WTC11 (cell line): ENCODE results near the gene ZNF467. TPM values are rescaled to one million over a fixed set of nuclear protein-coding genes. Genes with fewer than 3 reads are reported as not detected.

ENCODE experiments used
- ATAC-seq: fragments of 200-7000 bp; cut with Tn5 transposase; 2 replicates; pipeline ENCODE4 v1.10.0; 2021; ENCODE audit warnings: mild to moderate bottlenecking, moderate library complexity
- CTCF ChIA-PET: fragments of 300-600 bp; sonication (Branson Sonifier 250); formaldehyde crosslinking; loops from one replicate; lab custom pipeline; 2021; ENCODE audit warnings: antibody characterized with exemption; lab: Charles Lee
- POLR2A ChIA-PET: fragments of 350-600 bp; sonication (Branson Sonifier 250); formaldehyde crosslinking; loops from one replicate; lab custom pipeline; 2021; ENCODE audit warnings: antibody characterized with exemption; lab: Charles Lee
- DNase-seq: peaks from one replicate; pipeline ENCODE4 v3.0.0; 2021; ENCODE audit warnings: low spot score
- H3K27ac Mint-ChIP-seq: 2 replicates; pipeline ENCODE4 v1.8.0; 2021; ENCODE audit warnings: mixed read lengths
- H3K27me3 Mint-ChIP-seq: 2 replicates; pipeline ENCODE4 v1.8.0; 2021; ENCODE audit warnings: low read depth, mild to moderate bottlenecking, moderate library complexity, mixed read lengths
- H3K36me3 Mint-ChIP-seq: 2 replicates; pipeline ENCODE4 v1.8.0; 2021; ENCODE audit warnings: mixed read lengths
- H3K4me1 Mint-ChIP-seq: 2 replicates; pipeline ENCODE4 v1.8.0; 2022; ENCODE audit warnings: mixed read lengths
- H3K4me3 Mint-ChIP-seq: 2 replicates; pipeline ENCODE4 v1.8.0; 2021; ENCODE audit warnings: mild to moderate bottlenecking, moderate library complexity, mixed read lengths
- H3K9me3 Mint-ChIP-seq: 2 replicates; pipeline ENCODE4 v1.8.0; 2021; ENCODE audit warnings: mixed read lengths
- MXD4 ChIP-seq: fragments of 250-450 bp; sonication (Bioruptor Pico); IDR thresholded peaks from 2 replicates; pipeline ENCODE4 v1.8.0; 2021; ENCODE audit warnings: mild to moderate bottlenecking, moderate library complexity, borderline replicate concordance
- ZBTB21 ChIP-seq: sonication (generic); formaldehyde crosslinking; IDR thresholded peaks from 2 replicates; pipeline ENCODE4 v1.8.1; 2023; ENCODE audit warnings: mild to moderate bottlenecking, missing genetic modification reagents, borderline replicate concordance
- ZNF121 ChIP-seq: sonication (generic); formaldehyde crosslinking; IDR thresholded peaks from 2 replicates; pipeline ENCODE4 v1.8.0; 2023; ENCODE audit warnings: missing genetic modification reagents
- ZNF671 ChIP-seq: fragments of 250-450 bp; sonication (Bioruptor Pico); IDR thresholded peaks from 2 replicates; pipeline ENCODE4 v1.8.0; 2021; ENCODE audit warnings: mild to moderate bottlenecking
- total RNA-seq: library from RNA; stranded (reverse); gene quantifications from 3 replicates; pipeline ENCODE4 v1.2.3, GENCODE V29; 2021
- TF ChIP-seq, protein P1 (sequence below): sonication (generic); formaldehyde crosslinking; IDR thresholded peaks from 2 replicates; pipeline ENCODE4 v1.8.1; 2023; ENCODE audit warnings: mild to moderate bottlenecking, missing genetic modification reagents
- TF ChIP-seq, protein P2 (sequence below): sonication (generic); formaldehyde crosslinking; IDR thresholded peaks from 2 replicates; pipeline ENCODE4 v1.8.0; 2023; ENCODE audit warnings: missing genetic modification reagents
- TF ChIP-seq, protein P3 (sequence below): sonication (generic); formaldehyde crosslinking; IDR thresholded peaks from 2 replicates; pipeline ENCODE4 v1.8.0; 2022; ENCODE audit warnings: mild to moderate bottlenecking, missing genetic modification reagents
- TF ChIP-seq, protein P4 (sequence below): fragments of 200-600 bp; IDR thresholded peaks from 2 replicates; pipeline ENCODE4 v1.8.0; 2022; ENCODE audit warnings: antibody characterized with exemption
- TF ChIP-seq, protein P5 (sequence below): fragments of 250-450 bp; sonication (Bioruptor Pico); conservative IDR thresholded peaks from 2 replicates; pipeline ENCODE4 v1.9.0; 2021; ENCODE audit warnings: mild to moderate bottlenecking
- TF ChIP-seq, protein P6 (sequence below): fragments of 250-450 bp; sonication (Bioruptor Pico); IDR thresholded peaks from 2 replicates; pipeline ENCODE4 v1.9.0; 2021; ENCODE audit warnings: mild to moderate bottlenecking, borderline replicate concordance

ZNF467 gene
- total RNA-seq, 1 experiment from 2014 or later: 0.70 TPM

DNA sequence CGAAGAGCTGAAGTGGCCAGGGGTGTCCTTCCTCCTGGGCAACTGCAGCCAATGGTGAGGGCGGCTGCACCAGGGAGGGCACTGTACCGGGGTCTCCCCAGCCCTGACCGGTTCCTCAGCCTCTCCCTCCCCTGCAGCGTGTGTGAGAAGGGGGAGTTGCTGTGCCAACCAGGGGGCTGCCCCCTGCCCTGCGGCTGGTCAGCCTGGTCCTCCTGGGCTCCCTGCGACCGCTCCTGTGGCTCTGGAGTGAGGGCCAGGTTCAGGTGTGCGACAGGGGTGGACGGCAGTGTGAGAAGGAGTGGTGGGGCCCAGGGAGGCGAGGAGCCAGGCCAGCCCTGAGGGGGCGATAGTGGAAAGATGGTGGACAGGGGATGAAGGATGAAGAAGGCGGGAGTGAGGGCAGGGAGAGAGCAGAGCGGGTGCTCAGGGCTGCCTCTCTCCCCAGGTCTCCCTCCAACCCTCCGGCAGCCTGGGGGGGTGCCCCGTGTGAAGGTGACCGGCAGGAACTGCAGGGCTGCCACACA is 30.2 kb upstream of the ZNF467 start (continued):
- TF ChIP-seq, protein P1, sequence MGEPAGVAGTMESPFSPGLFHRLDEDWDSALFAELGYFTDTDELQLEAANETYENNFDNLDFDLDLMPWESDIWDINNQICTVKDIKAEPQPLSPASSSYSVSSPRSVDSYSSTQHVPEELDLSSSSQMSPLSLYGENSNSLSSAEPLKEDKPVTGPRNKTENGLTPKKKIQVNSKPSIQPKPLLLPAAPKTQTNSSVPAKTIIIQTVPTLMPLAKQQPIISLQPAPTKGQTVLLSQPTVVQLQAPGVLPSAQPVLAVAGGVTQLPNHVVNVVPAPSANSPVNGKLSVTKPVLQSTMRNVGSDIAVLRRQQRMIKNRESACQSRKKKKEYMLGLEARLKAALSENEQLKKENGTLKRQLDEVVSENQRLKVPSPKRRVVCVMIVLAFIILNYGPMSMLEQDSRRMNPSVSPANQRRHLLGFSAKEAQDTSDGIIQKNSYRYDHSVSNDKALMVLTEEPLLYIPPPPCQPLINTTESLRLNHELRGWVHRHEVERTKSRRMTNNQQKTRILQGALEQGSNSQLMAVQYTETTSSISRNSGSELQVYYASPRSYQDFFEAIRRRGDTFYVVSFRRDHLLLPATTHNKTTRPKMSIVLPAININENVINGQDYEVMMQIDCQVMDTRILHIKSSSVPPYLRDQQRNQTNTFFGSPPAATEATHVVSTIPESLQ (CRISPR knock-in tag): no peak
- TF ChIP-seq, protein P2, sequence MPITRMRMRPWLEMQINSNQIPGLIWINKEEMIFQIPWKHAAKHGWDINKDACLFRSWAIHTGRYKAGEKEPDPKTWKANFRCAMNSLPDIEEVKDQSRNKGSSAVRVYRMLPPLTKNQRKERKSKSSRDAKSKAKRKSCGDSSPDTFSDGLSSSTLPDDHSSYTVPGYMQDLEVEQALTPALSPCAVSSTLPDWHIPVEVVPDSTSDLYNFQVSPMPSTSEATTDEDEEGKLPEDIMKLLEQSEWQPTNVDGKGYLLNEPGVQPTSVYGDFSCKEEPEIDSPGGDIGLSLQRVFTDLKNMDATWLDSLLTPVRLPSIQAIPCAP (CRISPR knock-in tag): no peak
- TF ChIP-seq, protein P3, sequence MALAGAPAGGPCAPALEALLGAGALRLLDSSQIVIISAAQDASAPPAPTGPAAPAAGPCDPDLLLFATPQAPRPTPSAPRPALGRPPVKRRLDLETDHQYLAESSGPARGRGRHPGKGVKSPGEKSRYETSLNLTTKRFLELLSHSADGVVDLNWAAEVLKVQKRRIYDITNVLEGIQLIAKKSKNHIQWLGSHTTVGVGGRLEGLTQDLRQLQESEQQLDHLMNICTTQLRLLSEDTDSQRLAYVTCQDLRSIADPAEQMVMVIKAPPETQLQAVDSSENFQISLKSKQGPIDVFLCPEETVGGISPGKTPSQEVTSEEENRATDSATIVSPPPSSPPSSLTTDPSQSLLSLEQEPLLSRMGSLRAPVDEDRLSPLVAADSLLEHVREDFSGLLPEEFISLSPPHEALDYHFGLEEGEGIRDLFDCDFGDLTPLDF: no peak
- no peak for TF ChIP-seq ZBTB21
- TF ChIP-seq MXD4 (CRISPR knock-in tag): no peak

DNA sequence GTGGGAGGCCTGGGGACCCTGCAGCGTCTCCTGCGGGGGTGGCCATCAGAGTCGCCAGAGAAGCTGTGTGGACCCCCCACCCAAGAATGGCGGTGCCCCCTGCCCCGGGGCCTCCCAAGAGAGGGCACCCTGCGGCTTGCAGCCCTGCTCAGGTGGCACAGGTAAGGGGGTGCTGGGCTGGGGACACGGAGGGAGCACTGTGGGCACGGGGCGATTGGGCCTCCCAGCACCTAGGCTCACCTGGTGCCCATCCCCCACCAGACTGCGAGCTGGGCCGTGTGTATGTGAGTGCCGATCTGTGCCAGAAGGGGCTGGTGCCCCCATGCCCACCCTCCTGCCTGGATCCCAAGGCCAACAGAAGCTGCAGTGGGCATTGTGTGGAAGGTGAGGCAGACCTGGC is 29.6 kb upstream of the ZNF467 start:
- CTCF ChIA-PET: interaction anchor here (1.1 to 4.9 kb wide), 4 partner anchors 13 to 58 kb away, joined by 4 to 30 read pairs (median 6); no protein-coding TSS in a partner anchor
- TF ChIP-seq, protein P4, sequence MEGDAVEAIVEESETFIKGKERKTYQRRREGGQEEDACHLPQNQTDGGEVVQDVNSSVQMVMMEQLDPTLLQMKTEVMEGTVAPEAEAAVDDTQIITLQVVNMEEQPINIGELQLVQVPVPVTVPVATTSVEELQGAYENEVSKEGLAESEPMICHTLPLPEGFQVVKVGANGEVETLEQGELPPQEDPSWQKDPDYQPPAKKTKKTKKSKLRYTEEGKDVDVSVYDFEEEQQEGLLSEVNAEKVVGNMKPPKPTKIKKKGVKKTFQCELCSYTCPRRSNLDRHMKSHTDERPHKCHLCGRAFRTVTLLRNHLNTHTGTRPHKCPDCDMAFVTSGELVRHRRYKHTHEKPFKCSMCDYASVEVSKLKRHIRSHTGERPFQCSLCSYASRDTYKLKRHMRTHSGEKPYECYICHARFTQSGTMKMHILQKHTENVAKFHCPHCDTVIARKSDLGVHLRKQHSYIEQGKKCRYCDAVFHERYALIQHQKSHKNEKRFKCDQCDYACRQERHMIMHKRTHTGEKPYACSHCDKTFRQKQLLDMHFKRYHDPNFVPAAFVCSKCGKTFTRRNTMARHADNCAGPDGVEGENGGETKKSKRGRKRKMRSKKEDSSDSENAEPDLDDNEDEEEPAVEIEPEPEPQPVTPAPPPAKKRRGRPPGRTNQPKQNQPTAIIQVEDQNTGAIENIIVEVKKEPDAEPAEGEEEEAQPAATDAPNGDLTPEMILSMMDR: no peak
- TF ChIP-seq, all 79 proteins: peak for 0
- H3K27ac Mint-ChIP-seq: no peak overlapping the region
- no peak overlapping the region for H3K4me3 Mint-ChIP-seq
- H3K36me3 Mint-ChIP-seq: no peaks in the 10 kb centered on the region
- no peaks in the 10 kb centered on the region for H3K4me1 Mint-ChIP-seq
- H3K9me3 Mint-ChIP-seq: no peaks in the 10 kb centered on the region
- no peak for ATAC-seq
- POLR2A ChIA-PET: no interaction called here
- no peak for DNase-seq
- H3K27me3 Mint-ChIP-seq: no peaks in the 10 kb centered on the region

DNA sequence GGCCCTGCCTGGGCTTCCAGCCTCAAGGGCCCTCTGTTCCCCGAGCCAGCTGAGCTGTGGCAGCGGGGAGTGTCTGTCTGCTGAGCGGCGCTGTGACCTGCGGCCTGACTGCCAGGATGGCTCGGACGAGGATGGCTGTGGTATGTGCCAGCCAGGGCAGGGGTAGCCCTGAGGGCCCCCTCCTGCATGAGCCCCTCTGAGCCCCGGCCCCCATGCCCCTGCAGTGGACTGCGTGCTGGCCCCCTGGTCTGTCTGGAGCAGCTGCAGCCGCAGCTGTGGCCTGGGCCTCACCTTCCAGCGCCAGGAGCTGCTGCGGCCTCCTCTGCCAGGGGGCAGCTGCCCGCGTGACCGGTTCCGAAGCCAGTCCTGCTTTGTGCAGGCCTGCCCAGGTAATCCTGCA is 28.4 kb upstream of the ZNF467 start:
- Mint-ChIP-seq H3K27me3 (no peaks in the 10 kb centered on the region), H3K9me3 (no peaks in the 10 kb centered on the region), H3K4me3 (no peak overlapping the region), H3K27ac (no peak overlapping the region), H3K4me1 (no peaks in the 10 kb centered on the region), H3K36me3 (no peaks in the 10 kb centered on the region)
- CTCF ChIA-PET: interaction anchor here (1.3 to 4.9 kb wide), 4 partner anchors 12 to 60 kb away, joined by 4 to 30 read pairs (median 6); no protein-coding TSS in a partner anchor
- DNase-seq: no peak
- no peak for ATAC-seq
- POLR2A ChIA-PET: no interaction called here
- TF ChIP-seq, protein P5, sequence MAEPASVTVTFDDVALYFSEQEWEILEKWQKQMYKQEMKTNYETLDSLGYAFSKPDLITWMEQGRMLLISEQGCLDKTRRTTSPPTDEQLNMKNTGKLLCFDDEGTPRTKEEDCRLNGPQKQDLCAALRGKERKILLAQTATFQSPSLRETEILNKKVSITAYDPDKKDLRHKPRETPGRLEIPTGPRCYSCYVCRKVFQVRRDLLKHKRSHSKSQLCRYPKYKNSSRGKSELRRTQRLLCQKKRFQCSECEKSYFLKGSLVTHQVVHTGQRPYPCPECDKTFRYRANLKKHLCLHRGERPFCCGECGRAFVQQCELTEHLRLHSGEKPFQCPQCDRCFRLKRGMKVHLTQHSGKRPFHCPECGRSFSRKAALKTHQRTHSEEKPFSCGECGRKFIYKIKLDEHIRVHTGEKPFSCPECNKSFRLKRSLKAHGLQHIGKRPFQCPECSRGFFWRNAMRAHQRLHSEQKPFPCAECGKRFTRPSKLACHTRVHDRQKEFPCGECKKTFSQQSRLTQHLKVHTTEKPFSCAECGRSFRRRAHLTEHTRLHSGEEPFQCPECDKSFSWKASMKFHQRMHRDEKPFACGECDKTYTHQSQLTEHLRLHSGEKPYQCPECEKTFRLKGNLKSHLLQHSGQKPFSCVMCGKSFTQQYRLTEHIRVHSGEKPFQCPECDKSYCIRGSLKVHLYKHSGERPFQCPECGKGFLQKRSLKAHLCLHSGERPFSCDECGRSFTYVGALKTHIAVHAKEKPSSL (CRISPR knock-in tag): no peak
- TF ChIP-seq, protein P6, sequence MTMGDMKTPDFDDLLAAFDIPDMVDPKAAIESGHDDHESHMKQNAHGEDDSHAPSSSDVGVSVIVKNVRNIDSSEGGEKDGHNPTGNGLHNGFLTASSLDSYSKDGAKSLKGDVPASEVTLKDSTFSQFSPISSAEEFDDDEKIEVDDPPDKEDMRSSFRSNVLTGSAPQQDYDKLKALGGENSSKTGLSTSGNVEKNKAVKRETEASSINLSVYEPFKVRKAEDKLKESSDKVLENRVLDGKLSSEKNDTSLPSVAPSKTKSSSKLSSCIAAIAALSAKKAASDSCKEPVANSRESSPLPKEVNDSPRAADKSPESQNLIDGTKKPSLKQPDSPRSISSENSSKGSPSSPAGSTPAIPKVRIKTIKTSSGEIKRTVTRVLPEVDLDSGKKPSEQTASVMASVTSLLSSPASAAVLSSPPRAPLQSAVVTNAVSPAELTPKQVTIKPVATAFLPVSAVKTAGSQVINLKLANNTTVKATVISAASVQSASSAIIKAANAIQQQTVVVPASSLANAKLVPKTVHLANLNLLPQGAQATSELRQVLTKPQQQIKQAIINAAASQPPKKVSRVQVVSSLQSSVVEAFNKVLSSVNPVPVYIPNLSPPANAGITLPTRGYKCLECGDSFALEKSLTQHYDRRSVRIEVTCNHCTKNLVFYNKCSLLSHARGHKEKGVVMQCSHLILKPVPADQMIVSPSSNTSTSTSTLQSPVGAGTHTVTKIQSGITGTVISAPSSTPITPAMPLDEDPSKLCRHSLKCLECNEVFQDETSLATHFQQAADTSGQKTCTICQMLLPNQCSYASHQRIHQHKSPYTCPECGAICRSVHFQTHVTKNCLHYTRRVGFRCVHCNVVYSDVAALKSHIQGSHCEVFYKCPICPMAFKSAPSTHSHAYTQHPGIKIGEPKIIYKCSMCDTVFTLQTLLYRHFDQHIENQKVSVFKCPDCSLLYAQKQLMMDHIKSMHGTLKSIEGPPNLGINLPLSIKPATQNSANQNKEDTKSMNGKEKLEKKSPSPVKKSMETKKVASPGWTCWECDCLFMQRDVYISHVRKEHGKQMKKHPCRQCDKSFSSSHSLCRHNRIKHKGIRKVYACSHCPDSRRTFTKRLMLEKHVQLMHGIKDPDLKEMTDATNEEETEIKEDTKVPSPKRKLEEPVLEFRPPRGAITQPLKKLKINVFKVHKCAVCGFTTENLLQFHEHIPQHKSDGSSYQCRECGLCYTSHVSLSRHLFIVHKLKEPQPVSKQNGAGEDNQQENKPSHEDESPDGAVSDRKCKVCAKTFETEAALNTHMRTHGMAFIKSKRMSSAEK (CRISPR knock-in tag): no peak
- TF ChIP-seq ZNF121 (no peak), ZNF671 (CRISPR knock-in tag) (no peak)
